ENCODE results near the gene EIF5A2. TPM values are rescaled to one million over a fixed set of nuclear protein-coding genes. Genes with fewer than 3 reads are reported as not detected.

EIF5A2 gene
- total RNA-seq, 6 experiments from 2014 or later, result 0.79 to 4.1 (median 2.5) TPM

DNA sequence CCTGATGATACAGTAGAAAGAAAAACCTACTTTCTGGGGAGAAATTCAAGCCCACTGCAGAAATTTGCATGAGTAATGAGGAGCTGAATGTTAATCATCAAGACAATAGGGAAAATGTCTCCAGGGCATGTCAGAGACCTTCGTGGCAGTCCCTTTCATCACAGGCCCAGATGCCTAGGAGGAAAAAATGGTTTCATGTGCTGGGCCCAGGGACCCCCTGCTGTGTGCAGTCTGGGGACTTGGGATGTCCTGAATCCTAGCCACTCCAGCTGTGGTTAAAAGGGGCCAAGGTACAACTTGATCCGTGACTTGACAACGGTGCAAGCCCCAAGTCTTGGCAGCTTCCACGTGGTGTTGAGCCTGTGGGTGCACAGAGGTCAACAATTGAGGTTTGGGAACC lies 10.3 kb upstream of the EIF5A2 start:
- Histone ChIP-seq H3K36me3 (no peaks in the 10 kb centered on the region), H3K27ac (no peak overlapping the region), H3K4me3 (no peak overlapping the region), H3K4me1 (no peaks in the 10 kb centered on the region), H3K27me3 (no peaks in the 10 kb centered on the region), H3K9me3 (no peaks in the 10 kb centered on the region)
- DNase-seq, result no peak
- intact Hi-C loops (cut with DNase I), result no loop called here
- no peak for ATAC-seq
- TF ChIP-seq, protein P1, sequence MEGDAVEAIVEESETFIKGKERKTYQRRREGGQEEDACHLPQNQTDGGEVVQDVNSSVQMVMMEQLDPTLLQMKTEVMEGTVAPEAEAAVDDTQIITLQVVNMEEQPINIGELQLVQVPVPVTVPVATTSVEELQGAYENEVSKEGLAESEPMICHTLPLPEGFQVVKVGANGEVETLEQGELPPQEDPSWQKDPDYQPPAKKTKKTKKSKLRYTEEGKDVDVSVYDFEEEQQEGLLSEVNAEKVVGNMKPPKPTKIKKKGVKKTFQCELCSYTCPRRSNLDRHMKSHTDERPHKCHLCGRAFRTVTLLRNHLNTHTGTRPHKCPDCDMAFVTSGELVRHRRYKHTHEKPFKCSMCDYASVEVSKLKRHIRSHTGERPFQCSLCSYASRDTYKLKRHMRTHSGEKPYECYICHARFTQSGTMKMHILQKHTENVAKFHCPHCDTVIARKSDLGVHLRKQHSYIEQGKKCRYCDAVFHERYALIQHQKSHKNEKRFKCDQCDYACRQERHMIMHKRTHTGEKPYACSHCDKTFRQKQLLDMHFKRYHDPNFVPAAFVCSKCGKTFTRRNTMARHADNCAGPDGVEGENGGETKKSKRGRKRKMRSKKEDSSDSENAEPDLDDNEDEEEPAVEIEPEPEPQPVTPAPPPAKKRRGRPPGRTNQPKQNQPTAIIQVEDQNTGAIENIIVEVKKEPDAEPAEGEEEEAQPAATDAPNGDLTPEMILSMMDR (IDR thresholded peaks at IDR 0.05), result no peak
- no peak for TF ChIP-seq POLR2A (IDR thresholded peaks at IDR 0.05)
- WGBS (ENCODE audit: insufficient coverage, low coverage, low lambda C conversion rate, missing lambda C conversion rate), result 59% methylated on average over 2 of the region's 4 CpGs

DNA sequence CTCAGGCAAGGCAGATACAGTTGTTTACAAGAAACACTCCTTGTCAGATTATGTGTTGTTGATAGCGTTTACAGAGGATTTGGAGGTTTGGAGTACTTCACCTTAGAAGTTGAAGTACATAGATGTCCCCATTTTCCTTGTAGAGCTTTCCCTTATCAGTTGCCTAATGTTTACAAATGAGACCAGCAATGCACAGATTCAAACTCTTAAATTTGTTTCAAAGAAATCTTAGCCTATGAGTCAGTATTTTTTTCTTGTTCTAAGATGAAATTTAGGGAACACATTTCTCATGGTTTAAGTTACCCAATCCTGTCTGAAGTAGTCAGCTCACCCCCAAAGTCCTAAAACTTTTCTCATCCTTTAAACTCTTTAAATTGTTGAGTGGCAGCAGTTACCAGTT lies 6.3 kb upstream of the EIF5A2 start:
- no peak for DNase-seq
- ATAC-seq, result no peak
- WGBS (ENCODE audit: insufficient coverage, low coverage, low lambda C conversion rate, missing lambda C conversion rate), result 29% methylated on average over 1 of the region's 1 CpG
- H3K27ac ChIP-seq, result no peak overlapping the region
- H3K4me1 ChIP-seq, result no peaks in the 10 kb centered on the region
- no peaks in the 10 kb centered on the region for H3K36me3 ChIP-seq
- no peak for TF ChIP-seq POLR2A (IDR thresholded peaks at IDR 0.05)
- TF ChIP-seq, protein P1 (IDR thresholded peaks at IDR 0.05), result no peak
- H3K4me3 ChIP-seq, result no peak overlapping the region
- H3K27me3 ChIP-seq, result no peaks in the 10 kb centered on the region
- intact Hi-C loops (cut with DNase I), result no loop called here
- no peaks in the 10 kb centered on the region for H3K9me3 ChIP-seq

DNA sequence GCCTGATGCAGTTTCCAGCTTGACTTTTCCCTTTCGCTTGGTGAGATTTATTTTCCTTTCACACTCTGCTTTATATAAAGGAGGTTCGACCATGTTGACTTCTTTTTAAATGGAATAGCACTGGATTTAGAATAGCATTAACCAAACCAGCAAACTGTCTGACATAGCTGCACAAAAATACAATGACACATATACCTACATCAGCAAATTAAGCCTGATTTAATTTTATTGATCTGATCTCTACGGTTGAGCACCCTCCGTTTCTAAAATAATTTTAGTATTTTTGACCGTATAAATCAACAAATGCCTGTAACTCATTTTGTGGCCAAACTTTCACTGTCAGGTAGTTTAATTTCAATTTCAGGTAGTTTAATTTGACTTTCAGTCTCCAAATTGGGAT lies 5.8 kb upstream of the EIF5A2 start:
- ATAC-seq (no peak), DNase-seq (no peak)
- H3K4me3 ChIP-seq, result no peak overlapping the region
- no peaks in the 10 kb centered on the region for H3K4me1 ChIP-seq
- no peaks in the 10 kb centered on the region for H3K27me3 ChIP-seq
- WGBS (ENCODE audit: insufficient coverage, low coverage, low lambda C conversion rate, missing lambda C conversion rate), result 82% methylated on average over 5 of the region's 5 CpGs
- no peak for TF ChIP-seq POLR2A (IDR thresholded peaks at IDR 0.05)
- TF ChIP-seq, protein P1 (IDR thresholded peaks at IDR 0.05), result no peak
- intact Hi-C loops (cut with DNase I), result no loop called here
- H3K27ac ChIP-seq, result no peak overlapping the region
- H3K9me3 ChIP-seq, result no peaks in the 10 kb centered on the region
- H3K36me3 ChIP-seq, result no peaks in the 10 kb centered on the region

DNA sequence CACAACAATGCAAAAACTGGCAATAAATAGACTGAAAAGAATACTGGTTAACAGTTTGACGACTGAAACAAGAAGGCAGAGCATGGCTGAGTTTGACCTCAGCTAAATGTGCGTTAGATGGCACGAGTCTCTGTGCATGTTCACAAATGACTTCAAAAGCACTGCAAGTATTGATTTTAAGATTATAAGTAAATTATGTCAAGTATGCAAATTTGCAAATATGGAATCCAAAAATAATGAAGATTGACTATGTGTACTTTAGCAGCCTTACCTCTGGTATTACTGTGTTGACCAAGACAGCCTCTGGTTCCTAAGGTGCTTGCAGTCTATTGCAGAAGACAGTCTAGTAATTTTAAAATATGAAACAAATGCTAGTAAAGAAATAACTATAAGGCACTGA lies 2.6 kb upstream of the EIF5A2 start:
- no peak overlapping the region for H3K27ac ChIP-seq
- no peaks in the 10 kb centered on the region for H3K36me3 ChIP-seq
- WGBS (ENCODE audit: insufficient coverage, low coverage, low lambda C conversion rate, missing lambda C conversion rate), result 92% methylated on average over 3 of the region's 3 CpGs
- TF ChIP-seq POLR2A (IDR thresholded peaks at IDR 0.05), result no peak
- TF ChIP-seq, protein P1 (IDR thresholded peaks at IDR 0.05), result no peak
- H3K27me3 ChIP-seq, result no peaks in the 10 kb centered on the region
- ATAC-seq (no peak), DNase-seq (no peak)
- no peak overlapping the region for H3K4me3 ChIP-seq
- intact Hi-C loops (cut with DNase I), result no loop called here
- H3K4me1 ChIP-seq, result peaks cover 0 to 3% (median 0%) of the 10 kb centered on the region in 4 donors
- H3K9me3 ChIP-seq, result no peaks in the 10 kb centered on the region

DNA sequence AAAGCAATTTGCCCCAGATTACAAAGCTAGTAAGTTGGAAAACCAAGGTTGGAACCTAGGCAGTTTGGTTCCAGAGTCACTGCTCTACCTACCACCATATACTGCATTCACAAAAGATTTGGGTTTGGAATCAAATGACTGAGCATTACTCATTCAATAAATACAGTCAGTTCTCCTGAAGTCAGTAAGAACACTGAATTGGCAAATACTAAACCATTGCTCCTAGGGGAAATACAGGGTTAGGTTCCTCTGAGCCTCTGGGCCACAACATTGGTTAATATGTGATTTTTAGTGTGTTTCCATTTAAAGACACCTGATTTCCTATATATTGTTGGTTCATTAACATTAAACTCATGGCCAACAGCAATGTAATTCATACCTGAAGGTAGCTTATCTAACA lies 2.1 kb upstream of the EIF5A2 start:
- ATAC-seq (no peak), DNase-seq (no peak)
- no peaks in the 10 kb centered on the region for H3K27me3 ChIP-seq
- TF ChIP-seq, protein P1 (IDR thresholded peaks at IDR 0.05), result no peak
- TF ChIP-seq POLR2A (IDR thresholded peaks at IDR 0.05), result no peak
- intact Hi-C loops (cut with DNase I), result no loop called here
- no peaks in the 10 kb centered on the region for H3K36me3 ChIP-seq
- H3K4me3 ChIP-seq, result no peak overlapping the region
- no peaks in the 10 kb centered on the region for H3K9me3 ChIP-seq
- H3K4me1 ChIP-seq, result peaks cover 0 to 3% (median 0%) of the 10 kb centered on the region in 4 donors
- no peak overlapping the region for H3K27ac ChIP-seq

Data from right lobe of liver (tissue), 6 donors.